Mesothelial cell of epicardium (in vitro differentiated cells): ENCODE data around the gene UACA. TPM values are rescaled to one million over a fixed set of nuclear protein-coding genes. Genes with fewer than 3 reads are reported as not detected.
"Not testable (repeated sequence)": the region's sequence is repeated elsewhere in the genome, so short reads cannot be mapped to it uniquely, and the experiment has no call there.

Experiments
- DNase-seq, 2 experiments: peaks; one replicate each; pipeline ENCODE4 v3.0.0; 2021; ENCODE audit warnings: low spot score in 2 of 2; ENCODE audit not compliant: unreplicated experiment in 2 of 2
- H3K27ac Mint-ChIP-seq: 2 replicates; pipeline ENCODE4 v1.8.0; 2021; ENCODE audit warnings: mixed read lengths
- H3K27me3 Mint-ChIP-seq: 2 replicates; pipeline ENCODE4 v1.8.0; 2021; ENCODE audit warnings: low read depth, mixed read lengths
- H3K36me3 Mint-ChIP-seq: 2 replicates; pipeline ENCODE4 v1.8.0; 2021; ENCODE audit warnings: mixed read lengths
- H3K4me1 Mint-ChIP-seq: 2 replicates; pipeline ENCODE4 v1.8.0; 2021; ENCODE audit warnings: mixed read lengths
- H3K4me3 Mint-ChIP-seq: 2 replicates; pipeline ENCODE4 v1.8.0; 2021; ENCODE audit warnings: mild to moderate bottlenecking, moderate library complexity, mixed read lengths
- H3K9me3 Mint-ChIP-seq: 2 replicates; pipeline ENCODE4 v1.8.0; 2021; ENCODE audit warnings: mixed read lengths
- CTCF ChIP-seq: fragments of 200-600 bp; sonication (generic); IDR thresholded peaks from one replicate; pipeline ENCODE4 v1.5.0; 2021; ENCODE audit warnings: antibody characterized with exemption; ENCODE audit not compliant: unreplicated experiment
- total RNA-seq: library from RNA; stranded (reverse); gene quantifications from 3 replicates; pipeline ENCODE4 v1.2.1, GENCODE V29; 2021

UACA gene
- total RNA-seq, 1 donor from 2014 or later = 70.3 TPM

- Mint-ChIP-seq H3K4me3 (no peak overlapping the region), H3K27me3 (no peaks in the 10 kb centered on the region), H3K27ac (peak overlapping the region; percentile 58), H3K36me3 (peaks cover 10% of the 10 kb centered on the region), H3K4me1 (peaks cover 16% of the 10 kb centered on the region), H3K9me3 (peaks cover 16% of the 10 kb centered on the region)
- no peak for TF ChIP-seq CTCF
- DNase-seq = no peak
Measured at GRCh38 chr15:70617076-70617910, 146.1 kb downstream of the UACA start.

GRCh38 chr15:70616311-70616756 lies 147.0 kb downstream of the UACA start:
- Mint-ChIP-seq H3K9me3 (peaks cover 18% of the 10 kb centered on the region), H3K36me3 (peaks cover 10% of the 10 kb centered on the region), H3K4me1 (peaks cover 16% of the 10 kb centered on the region)
- H3K4me3 Mint-ChIP-seq, DNase-seq, H3K27me3 Mint-ChIP-seq, H3K27ac Mint-ChIP-seq: not testable (repeated sequence)

DNA sequence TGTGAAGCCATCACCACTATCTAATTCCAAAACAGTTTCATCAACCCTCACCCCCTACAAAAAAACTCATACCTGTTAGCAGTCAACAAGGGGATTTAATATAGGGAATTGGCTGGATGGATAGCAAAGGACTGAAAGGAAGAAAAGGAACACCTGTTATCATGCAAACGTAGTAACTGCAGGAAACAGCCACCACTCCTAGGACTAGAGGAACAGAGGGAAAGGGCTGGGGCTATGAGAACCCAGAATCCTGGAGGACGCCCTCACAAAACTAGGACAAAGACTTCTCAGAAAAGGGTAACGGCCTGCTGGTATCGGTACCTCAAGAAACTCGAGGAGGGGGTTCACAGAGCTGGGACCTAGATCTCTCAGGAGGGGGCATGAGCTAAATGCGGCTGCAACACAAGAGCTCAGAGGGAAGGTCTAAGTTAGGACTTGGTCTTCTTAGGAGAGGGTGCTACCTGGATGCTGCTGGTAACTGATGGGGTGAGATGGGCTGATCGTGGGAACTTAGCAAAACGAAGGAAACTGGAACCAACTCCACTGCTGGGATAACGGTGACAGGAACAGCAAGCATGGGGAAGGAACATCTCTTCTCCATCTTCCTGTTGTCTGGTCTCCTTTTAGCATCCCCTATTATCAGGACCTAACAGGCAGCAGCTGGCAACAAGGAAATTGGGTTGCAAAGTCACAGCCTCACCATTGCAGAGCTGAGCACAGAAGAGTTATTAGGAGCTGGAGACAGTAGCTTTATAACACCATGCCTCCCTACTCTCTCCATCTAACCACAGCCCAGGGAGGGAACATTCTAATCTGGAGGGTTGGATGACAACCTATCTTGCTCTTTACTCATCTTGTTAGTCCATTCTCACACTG lies 147.7 kb downstream of the UACA start:
- DNase-seq = no peak
- Mint-ChIP-seq H3K36me3 (peaks cover 6% of the 10 kb centered on the region), H3K4me3 (no peak overlapping the region), H3K9me3 (peaks cover 18% of the 10 kb centered on the region), H3K27me3 (no peaks in the 10 kb centered on the region), H3K4me1 (peaks cover 20% of the 10 kb centered on the region), H3K27ac (no peak overlapping the region)
- no peak for TF ChIP-seq CTCF

DNA sequence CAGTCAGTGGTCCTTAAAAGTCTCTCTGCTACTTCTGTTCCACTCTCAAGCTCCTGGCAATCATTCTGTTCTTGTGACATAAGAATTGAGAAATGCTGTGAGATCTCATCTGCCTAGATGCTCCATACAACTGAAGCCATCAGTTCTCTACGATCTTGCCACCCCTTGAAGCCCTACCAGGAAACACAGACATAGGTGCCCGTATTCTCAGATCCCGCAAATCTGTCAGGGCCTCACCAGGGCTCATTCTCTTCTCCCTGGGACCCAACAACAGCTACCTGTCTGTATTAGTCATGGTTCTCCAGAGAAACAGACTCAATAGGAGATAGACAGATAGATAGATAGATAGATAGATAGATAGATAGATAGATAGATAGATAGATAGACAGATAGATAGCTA lies 149.1 kb downstream of the UACA start:
- no peak for DNase-seq
- H3K36me3 Mint-ChIP-seq = peaks cover 4% of the 10 kb centered on the region
- H3K4me1 Mint-ChIP-seq = peaks cover 32% of the 10 kb centered on the region
- no peak for TF ChIP-seq CTCF
- H3K27ac Mint-ChIP-seq = no peak overlapping the region
- peaks cover 17% of the 10 kb centered on the region for H3K9me3 Mint-ChIP-seq
- no peak overlapping the region for H3K4me3 Mint-ChIP-seq
- no peaks in the 10 kb centered on the region for H3K27me3 Mint-ChIP-seq

DNA sequence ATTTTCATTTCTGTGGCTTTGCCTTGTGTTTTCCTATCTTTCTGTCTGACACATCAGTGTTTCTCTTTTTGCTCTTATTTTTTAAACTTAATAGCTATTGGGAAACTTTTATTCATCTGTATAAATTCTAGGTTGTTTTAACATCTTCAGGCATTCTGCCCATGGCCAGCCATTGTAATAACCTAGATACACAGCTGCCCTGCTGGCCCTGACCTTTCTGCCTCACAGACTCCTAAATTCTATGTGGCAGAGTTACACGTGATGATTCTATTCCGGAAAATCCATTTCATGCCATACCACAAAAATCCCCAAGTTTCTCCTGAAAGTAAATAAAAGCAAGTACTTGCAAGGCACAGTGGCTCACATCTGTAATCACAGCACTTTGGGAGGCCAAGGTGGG lies 150.1 kb downstream of the UACA start:
- H3K9me3 Mint-ChIP-seq = peaks cover 17% of the 10 kb centered on the region
- no peak for DNase-seq
- peaks cover 36% of the 10 kb centered on the region for H3K4me1 Mint-ChIP-seq
- no peaks in the 10 kb centered on the region for H3K27me3 Mint-ChIP-seq
- H3K4me3 Mint-ChIP-seq = no peak overlapping the region
- peaks cover 4% of the 10 kb centered on the region for H3K36me3 Mint-ChIP-seq
- no peak for TF ChIP-seq CTCF
- no peak overlapping the region for H3K27ac Mint-ChIP-seq

- H3K4me3 Mint-ChIP-seq = no peak overlapping the region
- peaks cover 13% of the 10 kb centered on the region for H3K9me3 Mint-ChIP-seq
- no peaks in the 10 kb centered on the region for H3K27me3 Mint-ChIP-seq
- H3K36me3 Mint-ChIP-seq = no peaks in the 10 kb centered on the region
- DNase-seq = no peak
- TF ChIP-seq CTCF = no peak
- H3K27ac Mint-ChIP-seq = no peak overlapping the region
- H3K4me1 Mint-ChIP-seq = peaks cover 28% of the 10 kb centered on the region
Measured at GRCh38 chr15:70611286-70611685, 152.1 kb downstream of the UACA start.
